SK-N-DZ (cell line): ENCODE measurements around the gene FAM162B. TPM values are rescaled to one million over a fixed set of nuclear protein-coding genes. Genes with fewer than 3 reads are reported as not detected.
"Not testable (repeated sequence)": the region's sequence is repeated elsewhere in the genome, so short reads cannot be mapped to it uniquely, and the experiment has no call there.

ENCODE experiments used
- DNase-seq: peaks from one replicate; pipeline ENCODE4 v3.0.0-alpha.2; 2015; ENCODE audit warnings: low spot score
- polyA plus RNA-seq, 2 experiments: library from polyadenylated mRNA; depleted of rRNA; stranded (reverse); fragments of >200 nt; gene quantifications; 2 replicates each; pipeline ENCODE4 v1.2.3, GENCODE V29; 2014

FAM162B gene
- 11.7 and 13.7 TPM in 2 replicates for polyA plus RNA-seq (2014; cell fraction: cytosol; rRNA removed)
- 9.4 and 16.0 TPM in 2 replicates for polyA plus RNA-seq (2014; cell fraction: nucleus; rRNA removed)

DNA sequence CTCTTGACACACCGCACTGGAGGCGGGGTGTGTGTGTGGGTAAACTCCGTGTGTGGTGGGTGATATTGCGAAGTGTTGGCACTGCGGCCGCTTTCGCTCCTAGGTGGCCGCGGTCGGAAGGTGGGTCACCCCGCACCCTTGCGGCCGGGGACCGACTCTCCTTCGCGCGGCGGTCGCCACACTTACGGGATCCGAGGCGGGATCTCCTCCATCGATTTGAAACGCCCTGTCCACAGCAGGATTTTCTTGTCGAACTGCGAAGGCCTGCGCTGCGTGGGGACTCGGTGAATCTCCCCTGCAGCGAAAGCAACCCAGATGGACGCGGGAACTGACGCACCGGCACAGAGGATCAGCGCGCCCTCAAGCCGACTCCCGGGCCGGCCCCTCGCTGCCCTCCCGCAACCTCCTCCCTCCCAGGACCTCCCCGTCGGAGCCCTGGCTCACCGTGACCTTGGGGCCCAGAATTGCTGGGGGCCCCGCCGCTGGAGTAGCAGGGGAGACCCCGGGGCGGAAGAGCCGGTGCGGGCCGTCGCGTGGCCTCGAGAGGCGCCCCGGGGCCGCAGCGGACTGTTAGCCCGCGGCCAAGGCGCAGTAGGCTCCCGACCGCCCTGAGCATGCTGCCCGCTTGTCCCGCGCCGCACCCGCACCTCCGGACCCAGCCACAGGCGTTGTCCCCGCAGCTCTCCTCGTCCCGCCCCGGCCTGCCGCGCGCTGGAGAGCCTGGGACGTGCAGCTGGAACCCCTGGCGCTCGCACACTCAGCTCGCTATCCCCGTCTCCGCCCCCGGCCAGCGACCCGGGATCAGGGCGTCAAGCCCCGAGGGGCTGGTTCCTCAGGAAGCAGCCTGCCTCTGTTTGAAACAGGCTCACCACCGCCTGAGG, at the start of gene FAM162B:
Gene FAM162B, minus strand, starts transcription at position 759 of the 881 bp plus-strand sequence. Its CDS starts 143 bp downstream, at position 616.
- peak; percentile 62 for DNase-seq

DNA sequence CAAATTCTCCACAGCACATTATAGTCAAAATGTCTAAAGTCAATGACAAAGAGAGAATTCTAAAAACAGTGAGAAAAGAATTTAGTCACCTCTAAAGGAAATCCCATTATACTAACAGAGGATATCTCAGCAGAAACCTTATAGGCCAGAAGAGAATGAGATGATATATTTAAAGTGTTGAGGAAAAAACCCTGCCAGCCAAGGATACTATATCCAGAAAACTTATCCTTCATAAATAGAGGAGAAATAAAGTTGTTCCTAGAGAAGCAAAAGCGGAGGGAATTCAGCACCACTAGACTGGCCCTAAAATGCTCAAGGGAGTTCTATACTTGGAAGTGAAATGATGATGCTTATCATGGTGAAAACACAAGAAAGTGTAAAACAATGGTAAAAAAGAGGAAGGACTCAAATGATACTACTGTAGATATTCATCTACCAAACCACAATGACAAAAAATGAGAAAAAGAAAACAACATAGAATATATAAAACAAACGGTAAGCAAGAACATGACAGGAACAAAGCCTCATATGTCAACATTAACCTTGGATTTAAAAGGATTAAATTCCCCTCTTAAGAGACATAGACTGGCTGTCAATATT, 46.6 kb upstream of the FAM162B start:
- no peak for DNase-seq

DNA sequence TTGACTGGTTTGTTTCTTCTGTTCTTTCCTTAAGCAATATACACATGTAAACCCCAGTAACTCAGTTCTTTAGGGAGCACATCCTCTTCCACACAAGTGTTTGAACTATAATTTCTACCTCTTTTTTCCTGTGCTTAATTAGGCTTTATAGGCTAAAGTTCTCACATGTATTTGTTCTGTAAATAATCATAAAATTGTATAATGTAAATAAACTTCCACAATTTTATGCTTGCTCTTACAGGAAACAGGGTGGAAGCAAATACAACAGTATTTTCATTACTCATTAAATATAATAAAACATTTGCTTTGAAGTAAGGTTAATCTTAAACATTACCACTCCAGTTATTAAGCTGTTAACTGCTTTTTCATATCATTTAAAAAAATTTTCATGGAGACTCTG, 36.5 kb upstream of the FAM162B start:
- no peak for DNase-seq

DNA sequence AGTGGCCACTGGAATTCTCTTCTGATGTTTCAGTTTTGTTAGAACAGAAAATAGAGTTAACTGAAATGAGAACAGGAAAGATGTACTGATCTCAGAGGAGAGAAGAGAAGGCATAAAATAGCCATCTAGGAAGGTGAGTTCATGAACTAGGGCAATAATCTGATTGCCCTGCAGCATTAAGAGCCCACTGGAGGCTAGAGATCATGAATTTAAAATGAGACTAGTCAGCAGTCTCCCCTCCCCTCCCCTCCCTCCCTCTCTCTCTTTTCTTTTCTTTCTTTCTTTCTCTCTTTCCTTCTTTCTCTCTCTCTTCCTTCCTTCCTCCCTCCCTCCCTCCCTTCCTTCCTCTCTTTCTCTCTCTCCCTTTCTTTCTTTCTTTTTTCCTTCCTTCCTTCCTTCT, 34.4 kb upstream of the FAM162B start:
- DNase-seq: no peak

DNA sequence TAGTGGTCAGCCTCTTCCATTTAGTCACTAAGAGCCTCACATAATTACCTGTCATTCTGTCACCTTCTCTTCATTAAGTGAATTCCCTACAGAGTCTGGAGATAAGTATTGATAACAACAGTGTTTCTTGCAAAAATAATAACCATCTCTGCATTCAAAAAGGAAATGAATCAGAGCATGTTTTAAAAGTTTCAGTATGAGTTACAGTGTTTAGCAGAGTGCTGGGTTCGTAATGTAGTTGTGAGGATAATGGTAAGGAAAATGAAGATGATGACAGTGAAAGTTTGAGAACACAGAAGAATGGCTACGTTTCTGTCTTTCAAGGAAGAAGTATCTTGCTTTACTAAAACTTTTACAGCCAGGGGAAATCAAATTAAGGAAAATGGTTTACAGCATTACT, 32.1 kb upstream of the FAM162B start:
- no peak for DNase-seq

DNA sequence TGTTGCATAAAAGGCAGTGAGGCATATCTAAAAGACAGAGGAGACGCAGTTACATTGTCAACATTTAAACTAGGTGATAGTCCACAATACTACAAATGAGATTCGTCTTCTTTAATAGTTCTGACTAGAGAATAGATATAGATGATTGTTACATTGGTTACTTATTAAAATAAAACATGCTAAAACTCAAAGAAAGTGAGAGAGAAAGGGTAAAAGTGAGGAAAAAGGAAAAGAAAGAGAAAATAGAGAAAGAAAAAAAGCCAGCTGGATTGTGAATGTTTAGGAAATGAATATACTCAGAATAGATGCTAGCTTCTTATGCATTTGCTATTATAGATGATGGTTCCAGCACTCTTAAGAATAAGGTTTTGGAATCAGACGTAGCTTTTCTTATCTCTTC, 27.7 kb upstream of the FAM162B start:
- DNase-seq: no peak

DNA sequence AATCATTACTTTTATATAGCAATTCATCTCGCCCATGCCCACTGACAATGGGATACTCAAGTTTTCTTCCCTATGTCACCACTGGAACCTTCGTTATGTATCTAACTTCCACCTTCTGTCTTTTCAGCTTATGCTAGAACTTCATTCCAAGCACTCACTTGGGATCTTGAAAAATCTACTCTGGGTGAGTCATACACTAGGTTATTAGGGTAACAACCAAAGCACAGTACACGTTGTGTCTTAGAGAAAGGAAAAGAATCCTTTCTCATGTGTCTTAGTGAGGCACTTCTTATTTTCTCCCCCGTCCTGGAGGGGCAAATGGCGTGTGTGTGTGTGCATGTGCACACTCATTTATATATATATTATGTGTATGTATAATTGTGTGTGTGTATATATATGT, 18.3 kb upstream of the FAM162B start:
- no peak for DNase-seq

DNA sequence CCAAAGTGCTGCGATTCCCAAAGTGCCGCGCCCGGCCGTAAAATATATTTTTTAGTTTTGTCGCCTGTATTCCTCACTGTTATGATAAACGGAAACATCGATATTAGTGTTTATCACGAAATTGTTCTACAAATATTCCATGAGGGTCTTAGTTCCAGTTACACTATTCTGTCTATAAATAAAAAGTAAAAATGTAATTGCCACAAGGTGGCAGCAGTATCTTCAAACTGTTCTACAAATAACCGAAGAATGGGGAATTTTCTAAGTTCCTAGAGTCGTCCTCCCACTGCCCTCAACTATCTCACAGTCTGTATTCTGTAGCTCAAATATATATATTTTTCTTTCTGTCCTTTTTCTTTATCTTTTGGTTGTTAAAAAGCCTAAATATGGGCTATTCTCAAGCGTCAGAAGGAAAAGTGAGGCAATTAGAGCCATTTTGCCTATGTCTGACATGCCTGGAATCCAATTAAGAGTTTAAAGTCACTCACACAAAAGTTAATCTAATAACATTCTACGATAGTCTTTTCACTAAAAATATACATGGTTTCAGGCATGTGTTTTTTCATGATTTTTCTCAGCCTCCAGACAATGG, 14.2 kb upstream of the FAM162B start:
- DNase-seq: peak; percentile 65

DNA sequence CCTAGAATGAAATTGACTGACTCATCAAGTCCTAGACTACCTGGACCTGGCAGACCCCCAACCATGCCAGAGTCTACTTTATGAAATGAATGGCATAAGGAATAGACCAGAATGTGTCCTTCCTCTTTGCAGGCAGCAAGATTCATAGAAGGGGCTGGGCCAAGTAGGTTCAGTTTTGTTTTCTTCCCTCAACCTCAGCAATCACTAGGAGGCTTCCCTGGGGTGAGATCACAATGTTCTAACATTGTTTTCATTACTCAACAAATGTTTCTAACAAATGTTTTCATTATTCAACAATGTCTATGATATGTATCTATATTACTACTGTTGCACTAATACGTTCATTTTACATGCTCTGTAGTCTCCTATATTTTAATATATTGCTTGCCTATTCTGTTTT, 8.4 kb upstream of the FAM162B start:
- no peak for DNase-seq

DNA sequence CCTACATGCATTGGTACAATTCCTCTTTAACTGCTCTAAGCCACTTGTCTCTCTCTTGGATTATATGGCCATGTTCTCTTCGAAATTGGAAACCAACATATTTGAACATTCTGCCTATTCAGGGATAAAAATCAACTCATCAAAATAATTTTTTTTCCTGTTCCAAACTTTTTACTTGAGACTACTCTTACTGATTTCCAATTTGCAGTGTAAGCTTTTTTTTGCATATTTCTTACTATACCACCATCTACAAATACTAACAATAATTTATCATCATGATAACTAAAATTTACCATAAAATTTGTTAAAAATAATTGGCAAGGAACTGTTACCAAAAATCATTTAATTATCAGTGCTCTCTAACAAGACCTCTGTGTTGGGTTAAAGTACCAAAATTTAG, 6.9 kb upstream of the FAM162B start:
- no peak for DNase-seq

DNA sequence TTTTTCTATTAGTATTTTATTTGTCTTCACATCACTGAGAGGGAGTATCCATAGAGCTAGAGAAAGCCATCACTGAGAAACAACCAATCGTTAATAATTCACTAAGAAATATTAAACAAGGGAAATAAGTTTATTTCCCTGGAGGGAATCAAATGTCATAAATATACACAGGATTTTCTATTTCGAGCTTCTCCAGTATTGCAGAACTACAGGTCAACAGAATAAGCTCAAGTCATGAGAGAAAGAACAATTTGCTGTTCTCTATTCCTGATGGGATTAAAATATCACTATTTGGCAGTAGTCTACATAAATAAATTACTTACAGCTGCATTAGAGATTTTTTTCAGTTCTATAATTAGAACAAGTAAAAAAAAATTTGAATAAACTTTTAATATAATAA, 2.2 kb upstream of the FAM162B start:
- DNase-seq: no peak

DNA sequence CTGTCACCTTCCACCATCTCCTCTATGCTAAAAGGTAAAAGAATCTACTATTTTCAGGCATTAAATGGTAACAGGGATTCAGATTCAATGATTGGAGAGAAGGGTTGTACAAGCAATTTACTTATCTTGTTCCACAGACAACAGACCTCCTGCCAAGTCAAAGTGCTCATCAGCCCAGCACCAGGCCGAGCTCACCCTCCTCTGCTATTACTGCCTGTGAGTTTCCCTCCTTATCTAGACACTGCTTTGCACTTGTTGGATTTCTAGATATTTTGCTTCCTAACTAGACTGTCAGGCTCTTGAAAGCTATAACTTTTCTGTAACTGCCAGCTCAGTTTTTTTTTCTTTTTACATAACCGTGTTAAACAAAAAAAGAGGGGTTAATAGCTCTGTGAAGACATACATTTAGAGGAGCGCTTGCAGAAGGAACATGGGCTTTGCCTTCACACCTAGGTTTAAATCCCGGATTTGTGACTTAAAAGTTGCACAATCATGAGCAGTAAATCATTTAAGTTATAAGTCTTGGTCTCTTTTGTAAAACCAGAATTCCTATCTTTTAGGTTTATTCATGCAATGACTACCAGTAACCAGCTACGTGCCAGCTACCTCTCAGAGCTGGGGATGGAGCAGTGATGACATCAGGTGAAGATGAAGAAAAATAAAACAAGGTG, 1.1 kb upstream of the FAM162B start:
- no peak for DNase-seq

DNA sequence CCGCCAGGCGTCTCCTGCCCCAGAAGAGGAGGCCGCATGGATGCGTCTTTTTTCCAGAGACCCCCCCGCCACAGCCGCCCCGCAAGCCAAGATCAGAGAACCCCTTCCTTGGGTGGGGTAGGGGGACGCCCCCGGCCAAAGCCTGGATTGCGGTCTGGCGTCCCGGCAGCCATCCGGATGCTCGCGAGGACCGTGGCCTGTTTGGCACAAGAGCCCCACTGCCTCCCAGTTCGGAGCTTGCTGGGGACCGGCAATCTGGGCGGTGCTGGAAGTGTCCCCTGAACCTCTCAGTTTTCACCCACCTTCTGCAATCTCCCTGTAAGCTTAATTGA, 924 bp downstream of the FAM162B start:
- no peak for DNase-seq

DNA sequence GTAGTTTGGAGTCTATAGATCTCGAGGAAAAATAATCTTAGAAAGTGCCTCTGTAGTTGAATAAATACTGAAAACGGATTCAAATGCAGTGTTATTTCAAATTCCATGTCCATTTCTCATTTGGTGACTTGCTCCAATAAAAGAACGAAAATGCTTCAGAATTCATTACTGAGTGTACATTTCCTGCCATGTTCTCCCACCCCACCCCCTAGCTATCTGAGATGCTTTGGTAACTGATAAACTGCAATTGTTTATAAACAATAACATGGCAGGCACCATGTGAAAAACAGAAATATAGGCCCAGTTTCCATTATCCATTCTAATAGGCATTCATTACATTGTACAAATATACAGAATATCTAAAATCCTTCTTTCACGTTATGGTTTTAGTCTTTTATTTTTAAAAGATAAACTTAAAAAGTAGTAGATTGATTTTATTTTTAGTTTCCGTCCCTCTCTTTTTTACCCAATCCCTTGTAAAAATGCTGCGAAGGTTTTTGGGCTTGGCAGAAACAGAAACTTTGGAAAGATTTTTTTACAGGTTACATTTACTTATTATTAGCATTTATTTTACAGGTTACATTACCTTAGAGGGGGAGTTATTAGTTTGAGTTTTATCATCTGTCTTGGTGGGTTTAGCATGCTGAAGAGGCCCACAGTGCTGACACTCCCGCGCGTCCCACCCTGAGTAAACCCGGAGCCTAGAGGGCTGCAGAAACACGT, 1.5 kb downstream of the FAM162B start:
- no peak for DNase-seq

DNA sequence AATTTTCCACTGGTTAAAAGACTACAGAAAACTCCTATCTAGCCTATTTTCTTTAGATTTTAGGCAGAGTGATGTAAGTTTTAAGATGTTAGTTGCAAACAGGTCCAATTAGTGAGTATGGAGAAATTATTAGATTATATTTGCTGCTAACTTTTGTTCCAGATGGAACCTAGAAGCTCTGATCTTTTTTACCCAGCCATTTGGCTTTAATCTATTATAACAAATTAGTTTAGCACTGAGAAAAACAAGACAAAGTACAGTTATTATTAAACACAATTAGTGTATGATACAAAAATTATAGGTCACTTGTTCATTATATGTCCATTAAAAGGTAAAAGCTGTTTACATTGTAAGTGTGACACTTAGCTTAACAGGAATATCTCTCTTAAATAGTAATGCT, 2.5 kb downstream of the FAM162B start:
- no peak for DNase-seq

DNA sequence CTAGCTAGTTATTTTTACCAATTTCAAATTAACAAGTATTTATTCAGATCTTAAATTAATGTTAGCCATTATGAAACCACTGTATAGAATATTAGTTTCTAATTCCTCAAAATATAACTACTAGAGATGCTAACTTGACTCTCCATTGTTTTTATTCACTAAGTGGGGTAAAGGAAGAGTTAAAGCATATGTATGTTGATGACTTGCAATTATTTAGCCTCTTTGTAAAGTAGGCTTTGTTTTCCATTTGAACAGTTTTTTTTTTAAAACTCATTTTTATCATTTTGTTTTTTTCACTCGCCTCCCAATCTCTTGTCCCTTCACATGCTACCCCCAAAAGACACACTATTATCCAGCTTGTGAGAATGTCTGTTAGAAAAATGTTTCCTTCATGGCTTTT, 3.3 kb downstream of the FAM162B start:
- no peak for DNase-seq

DNA sequence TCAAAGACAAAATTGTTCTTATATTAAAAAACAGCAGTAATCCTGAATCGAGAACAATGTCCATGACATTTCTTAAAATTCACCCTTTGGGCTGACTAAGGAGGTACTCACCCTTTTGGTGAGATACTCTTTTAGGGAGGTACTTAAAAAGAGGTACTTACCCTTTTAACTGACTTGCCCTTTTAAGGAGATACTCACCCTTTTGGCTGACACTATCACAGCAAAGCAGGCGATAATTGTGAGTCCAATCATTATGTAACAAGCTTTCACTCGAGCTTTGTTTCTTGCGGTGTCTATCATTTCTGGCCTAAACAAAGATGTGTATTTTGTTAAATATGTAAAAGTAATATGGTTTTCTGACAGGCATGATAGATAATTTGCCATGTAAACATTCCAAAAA, 3.7 kb downstream of the FAM162B start:
- DNase-seq: no peak

DNA sequence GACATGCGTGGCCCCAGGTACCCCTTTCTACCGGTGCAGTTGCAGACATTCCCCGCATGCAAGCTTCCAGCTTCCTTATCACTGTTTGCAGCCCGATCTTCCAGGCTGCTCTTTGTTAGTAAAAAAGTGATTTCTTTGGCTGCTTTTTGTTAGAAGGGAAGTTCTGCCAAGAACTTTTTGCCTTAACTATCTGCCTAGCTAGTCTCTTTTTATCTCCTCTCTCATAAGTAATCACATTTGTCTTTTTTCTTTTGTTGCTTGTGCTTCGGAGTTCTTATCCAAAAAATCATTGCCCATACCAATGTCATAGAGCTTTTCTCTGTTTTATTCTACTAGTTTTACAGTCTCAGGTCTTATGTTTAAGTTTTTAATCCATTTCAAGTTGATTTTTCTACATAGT, 20.3 kb downstream of the FAM162B start:
- DNase-seq: no peak

DNA sequence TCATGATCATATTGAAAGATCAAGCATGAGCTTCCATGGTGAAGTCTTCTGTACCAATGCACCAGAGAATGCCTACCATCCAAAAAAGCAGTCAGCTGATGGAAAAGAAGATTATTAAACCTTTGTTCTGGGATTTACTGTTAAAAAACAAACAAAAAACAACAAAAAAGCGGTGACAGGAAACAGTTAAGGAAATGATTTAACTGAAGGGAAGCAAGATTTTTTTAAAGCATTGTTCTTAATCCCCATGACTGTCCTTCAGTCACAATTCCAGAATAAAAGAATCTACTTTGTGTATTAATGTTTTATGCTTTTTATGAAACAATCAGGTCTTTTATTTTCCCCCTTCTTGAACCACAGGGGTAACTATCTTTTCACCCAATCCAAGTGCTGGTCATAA, 23.9 kb downstream of the FAM162B start:
- no peak for DNase-seq

DNA sequence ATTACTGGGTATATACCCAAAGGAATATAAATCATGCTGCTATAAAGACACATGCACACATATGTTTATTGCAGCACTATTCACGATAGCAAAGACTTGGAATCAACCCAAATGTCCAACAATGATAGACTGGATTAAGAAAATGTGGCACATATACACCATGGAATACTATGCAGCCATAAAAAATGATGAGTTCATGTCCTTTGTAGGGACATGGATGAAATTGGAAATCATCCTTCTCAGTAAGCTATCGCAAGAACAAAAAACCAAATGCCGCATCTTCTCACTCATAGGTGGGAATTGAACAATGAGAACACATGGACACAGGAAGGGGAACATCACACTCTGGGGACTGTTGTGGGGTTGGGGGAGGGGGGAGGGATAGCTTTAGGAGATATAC, 25.0 kb downstream of the FAM162B start:
- DNase-seq: not testable (repeated sequence)

DNA sequence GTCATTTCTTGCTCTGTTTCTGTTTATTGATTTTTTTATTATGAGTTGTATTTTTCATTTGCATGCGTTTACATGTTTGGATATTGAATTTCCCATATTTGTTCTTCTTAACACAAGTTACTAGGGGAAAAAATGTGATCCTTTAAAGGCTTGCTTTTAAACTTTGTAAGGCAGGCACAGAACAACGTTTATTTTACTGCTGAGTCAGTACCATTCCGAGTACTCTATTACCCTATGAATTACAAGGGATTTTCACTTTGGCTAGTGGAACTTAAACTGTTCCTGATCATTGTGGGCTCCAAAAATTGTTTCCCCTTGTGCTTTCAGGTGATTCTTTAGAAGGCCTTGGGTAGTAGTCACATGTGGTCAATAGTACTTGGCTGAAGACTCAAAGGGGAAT, 28.5 kb downstream of the FAM162B start:
- DNase-seq: no peak

DNA sequence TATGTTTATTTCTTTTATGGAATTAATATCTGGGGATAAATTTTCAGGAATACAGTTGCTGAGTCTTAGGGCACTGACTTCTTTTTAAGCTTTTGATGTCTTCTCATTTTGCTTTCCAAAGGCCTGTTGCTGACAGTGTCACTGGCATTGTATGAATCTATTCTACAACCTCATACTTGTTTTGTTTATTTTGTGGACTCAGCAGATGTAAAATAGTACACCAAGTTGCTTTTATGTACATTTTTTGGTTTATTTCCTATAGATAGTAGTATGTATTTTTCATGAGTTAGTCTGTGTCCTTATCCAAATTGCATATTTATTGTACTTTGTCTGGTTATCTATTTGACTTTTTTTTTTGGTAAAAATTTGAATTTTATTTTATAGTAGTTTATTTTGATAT, 35.0 kb downstream of the FAM162B start:
- DNase-seq: no peak
